Thoracic aorta (tissue), 2 donors: ENCODE measurements around the gene CENPW. TPM values are rescaled to one million over a fixed set of nuclear protein-coding genes. Genes with fewer than 3 reads are reported as not detected.

Experiments used
- ATAC-seq: fragments of 150-250 bp; one replicate; pipeline ENCODE4 v1.8.0; 2017; ENCODE audit warnings: low read depth; ENCODE audit not compliant: insufficient number of reproducible peaks, low FRiP score
- DNase-seq: peaks from one replicate; pipeline ENCODE4 v3.0.0-alpha.2; 2020; ENCODE audit warnings: low spot score
- H3K27ac ChIP-seq, 2 donors: fragments of 200-600 bp; sonication (generic); 1 replicate in 1 of 2; 2 replicates in 1 of 2; pipeline ENCODE4 v1.5.1; 2016; ENCODE audit warnings: mild to moderate bottlenecking in 2 of 2, moderate library complexity in 2 of 2
- H3K27me3 ChIP-seq: fragments of 200-600 bp; sonication (generic); replicated peaks from 2 replicates; pipeline ENCODE4 v1.6.0; 2016; ENCODE audit warnings: mild to moderate bottlenecking; ENCODE audit not compliant: insufficient read depth
- H3K36me3 ChIP-seq: fragments of 200-600 bp; sonication (generic); one replicate; pipeline ENCODE4 v1.5.1; 2016
- H3K4me1 ChIP-seq, 2 donors: fragments of 200-600 bp; sonication (generic); 1 replicate in 1 of 2; 2 replicates in 1 of 2; pipeline versions ENCODE4 v1.5.1 to v1.6.0; 2016; ENCODE audit warnings: low read depth in 2 of 2, mild to moderate bottlenecking in 1 of 2; ENCODE audit not compliant: control insufficient read depth in 1 of 2
- H3K4me3 ChIP-seq: fragments of 200-600 bp; sonication (generic); 2 replicates; pipeline ENCODE4 v1.5.1; 2016; ENCODE audit warnings: mild to moderate bottlenecking
- H3K9me3 ChIP-seq: fragments of 200-600 bp; sonication (generic); 2 replicates; pipeline ENCODE4 v1.5.1; 2016
- total RNA-seq, 2 donors: library from RNA; depleted of rRNA; stranded (reverse); fragments of >200 nt; gene quantifications; one replicate each; pipeline versions ENCODE4 v1.1.0 to v1.2.3, GENCODE V29; 2016
- TF ChIP-seq, protein P1 (sequence below): fragments of 200-600 bp; sonication (generic); IDR thresholded peaks from one replicate; pipeline ENCODE4 v1.5.1; 2019; ENCODE audit warnings: antibody characterized with exemption

Gene CENPW
- total RNA-seq, 2 donors from 2014 or later = not detected

- Histone ChIP-seq H3K4me3 (no peak overlapping the region), H3K4me1 (no peaks in the 10 kb centered on the region), H3K27ac (no peak overlapping the region), H3K27me3 (no peaks in the 10 kb centered on the region), H3K9me3 (peaks cover 2% of the 10 kb centered on the region), H3K36me3 (no peaks in the 10 kb centered on the region)
- ATAC-seq = no peak
- TF ChIP-seq, protein P1, sequence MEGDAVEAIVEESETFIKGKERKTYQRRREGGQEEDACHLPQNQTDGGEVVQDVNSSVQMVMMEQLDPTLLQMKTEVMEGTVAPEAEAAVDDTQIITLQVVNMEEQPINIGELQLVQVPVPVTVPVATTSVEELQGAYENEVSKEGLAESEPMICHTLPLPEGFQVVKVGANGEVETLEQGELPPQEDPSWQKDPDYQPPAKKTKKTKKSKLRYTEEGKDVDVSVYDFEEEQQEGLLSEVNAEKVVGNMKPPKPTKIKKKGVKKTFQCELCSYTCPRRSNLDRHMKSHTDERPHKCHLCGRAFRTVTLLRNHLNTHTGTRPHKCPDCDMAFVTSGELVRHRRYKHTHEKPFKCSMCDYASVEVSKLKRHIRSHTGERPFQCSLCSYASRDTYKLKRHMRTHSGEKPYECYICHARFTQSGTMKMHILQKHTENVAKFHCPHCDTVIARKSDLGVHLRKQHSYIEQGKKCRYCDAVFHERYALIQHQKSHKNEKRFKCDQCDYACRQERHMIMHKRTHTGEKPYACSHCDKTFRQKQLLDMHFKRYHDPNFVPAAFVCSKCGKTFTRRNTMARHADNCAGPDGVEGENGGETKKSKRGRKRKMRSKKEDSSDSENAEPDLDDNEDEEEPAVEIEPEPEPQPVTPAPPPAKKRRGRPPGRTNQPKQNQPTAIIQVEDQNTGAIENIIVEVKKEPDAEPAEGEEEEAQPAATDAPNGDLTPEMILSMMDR = no peak
- no peak for DNase-seq
These were observed 48.2 kb downstream of the CENPW start for GRCh38 chr6:126388104-126388598.

DNA sequence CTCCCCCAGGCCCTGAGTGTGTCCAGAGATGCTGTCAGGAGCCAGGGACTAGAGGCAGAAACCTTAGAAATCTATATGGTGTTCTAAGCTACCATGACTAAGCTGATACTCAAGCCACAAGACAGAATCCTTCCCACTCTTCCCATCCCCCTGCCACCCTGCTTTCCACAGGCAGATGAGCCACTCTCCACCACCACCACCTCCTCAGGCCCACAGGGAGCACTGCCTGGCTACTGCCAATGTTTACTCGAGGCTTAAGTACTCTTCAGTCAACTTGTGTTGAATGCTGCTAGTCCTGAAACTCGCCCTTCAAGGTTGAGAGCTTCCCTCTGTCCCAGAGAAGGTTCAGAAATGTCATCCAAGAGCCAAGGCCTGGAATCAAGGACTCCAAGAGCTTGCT lies 56.2 kb downstream of the CENPW start:
- ATAC-seq (no peak), DNase-seq (no peak)
- no peaks in the 10 kb centered on the region for H3K27me3 ChIP-seq
- no peaks in the 10 kb centered on the region for H3K36me3 ChIP-seq
- H3K4me1 ChIP-seq = no peaks in the 10 kb centered on the region
- no peaks in the 10 kb centered on the region for H3K9me3 ChIP-seq
- H3K4me3 ChIP-seq = no peak overlapping the region
- TF ChIP-seq, protein P1 = no peak
- no peak overlapping the region for H3K27ac ChIP-seq
